GM08714 (cell line): Measurements from ENCODE around the gene MBLAC1.
A peak's percentile ranks its signal among the peaks of the same experiment; 100 is the strongest.

Experiments
- H3K4me3 ChIP-seq: fragments of 200-500 bp; sonication (Bioruptor generic); 2 replicates; pipeline ENCODE4 v1.5.1; 2014; ENCODE audit warnings: mild to moderate bottlenecking, low read length, inconsistent platforms
- ZNF274 ChIP-seq: IDR thresholded peaks from 2 replicates; pipeline ENCODE4 v1.6.1; 2012; ENCODE audit warnings: mild to moderate bottlenecking, low read depth, low read length

Gene MBLAC1

DNA sequence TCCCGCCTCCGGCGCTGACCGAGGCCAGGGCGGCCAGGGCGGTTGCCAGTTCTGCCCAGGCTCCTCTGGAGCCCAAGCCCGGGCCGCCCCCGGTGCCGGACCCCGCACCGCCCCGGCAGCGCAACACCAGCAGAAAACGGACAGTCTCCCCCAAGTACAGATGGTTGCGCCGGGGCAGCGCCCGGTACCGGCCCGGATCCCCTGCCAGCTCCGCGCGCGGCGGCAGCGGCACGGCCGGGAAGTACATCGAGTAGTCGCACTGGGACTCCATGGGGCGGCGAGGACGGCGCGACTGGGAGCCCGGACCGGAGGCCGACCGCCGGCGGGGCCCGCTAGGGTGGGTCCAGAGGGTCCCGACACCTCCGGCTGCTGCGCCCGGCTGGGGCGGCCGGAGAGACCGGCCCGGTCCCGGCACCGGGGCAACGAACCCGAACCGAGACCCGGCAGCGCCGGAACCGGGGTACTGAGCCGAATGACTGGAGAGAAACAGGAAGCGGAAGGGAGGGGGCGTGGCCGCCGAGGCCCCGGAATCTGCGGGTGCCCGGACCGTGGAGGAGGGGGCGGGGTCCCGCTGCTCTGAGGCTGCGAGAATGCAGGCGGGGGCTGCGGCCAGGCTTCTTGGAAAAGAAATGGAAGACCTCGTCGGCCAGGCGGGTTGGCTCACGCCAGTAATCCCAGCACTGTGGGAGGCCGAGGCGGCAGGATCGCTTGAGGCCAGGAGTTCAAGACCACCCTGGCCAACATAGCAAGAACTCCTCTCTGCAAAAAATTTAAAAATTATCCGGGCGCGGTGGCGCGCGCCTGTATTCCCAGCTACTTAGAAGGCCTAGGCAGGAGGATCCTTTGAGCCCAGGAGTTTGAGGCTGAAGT lies 31.7 kb downstream of the MBLAC1 start, which contains the start of gene TRAPPC14:
Gene TRAPPC14, minus strand, starts transcription at position 495 of the 870 bp plus-strand sequence. Its CDS starts 224 bp downstream, at position 271.
- TF ChIP-seq ZNF274 = no peak
- H3K4me3 ChIP-seq = peak within 1 kb of the TSS; percentile 95

DNA sequence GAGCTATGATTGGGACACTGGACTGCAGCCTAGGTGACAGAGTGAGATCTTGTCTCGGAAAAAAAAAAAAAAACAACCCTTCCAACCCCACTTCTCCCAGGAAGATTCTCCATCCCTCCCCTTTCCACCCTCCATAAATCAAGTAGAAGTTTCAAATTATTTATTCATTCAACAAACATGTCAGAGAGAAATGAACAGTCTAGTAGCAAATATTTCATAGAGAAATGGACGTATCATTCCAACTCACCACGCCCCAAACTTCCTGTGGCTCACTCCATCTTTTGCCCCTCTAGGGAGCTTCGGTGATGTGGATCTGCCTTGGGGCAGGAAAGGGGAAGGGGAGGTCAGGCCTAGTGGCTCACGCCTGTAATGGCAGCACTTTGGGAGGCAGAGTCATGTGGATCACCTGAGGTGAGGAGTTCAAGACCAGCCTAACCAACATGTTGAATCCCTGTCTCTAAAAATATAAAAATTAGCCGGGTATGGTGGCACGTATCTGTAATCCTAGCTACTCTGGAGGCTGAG lies 32.4 kb downstream of the MBLAC1 start:
- peak overlapping the region; percentile 95 for H3K4me3 ChIP-seq
- no peak for TF ChIP-seq ZNF274

DNA sequence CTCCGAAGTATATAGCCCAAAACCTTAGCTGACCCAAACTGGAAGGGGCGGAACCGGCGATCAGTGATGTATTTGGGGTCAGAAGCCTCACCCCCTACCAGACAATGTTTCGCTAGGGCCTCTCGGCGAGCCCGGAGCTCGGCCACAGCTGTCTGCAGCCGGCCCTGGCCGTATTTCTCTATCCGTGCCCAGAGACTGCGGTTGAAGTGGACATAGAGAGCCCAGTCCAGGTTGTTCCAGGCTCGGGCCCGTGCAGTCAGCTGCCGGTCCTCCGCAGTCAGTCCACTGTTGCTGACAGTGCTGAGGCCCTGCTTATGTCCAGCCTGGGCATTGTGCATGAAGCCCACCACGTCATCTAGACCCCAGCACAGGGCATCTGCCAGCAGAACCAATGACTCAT lies 33.3 kb downstream of the MBLAC1 start:
- H3K4me3 ChIP-seq = no peak overlapping the region
- TF ChIP-seq ZNF274 = no peak

DNA sequence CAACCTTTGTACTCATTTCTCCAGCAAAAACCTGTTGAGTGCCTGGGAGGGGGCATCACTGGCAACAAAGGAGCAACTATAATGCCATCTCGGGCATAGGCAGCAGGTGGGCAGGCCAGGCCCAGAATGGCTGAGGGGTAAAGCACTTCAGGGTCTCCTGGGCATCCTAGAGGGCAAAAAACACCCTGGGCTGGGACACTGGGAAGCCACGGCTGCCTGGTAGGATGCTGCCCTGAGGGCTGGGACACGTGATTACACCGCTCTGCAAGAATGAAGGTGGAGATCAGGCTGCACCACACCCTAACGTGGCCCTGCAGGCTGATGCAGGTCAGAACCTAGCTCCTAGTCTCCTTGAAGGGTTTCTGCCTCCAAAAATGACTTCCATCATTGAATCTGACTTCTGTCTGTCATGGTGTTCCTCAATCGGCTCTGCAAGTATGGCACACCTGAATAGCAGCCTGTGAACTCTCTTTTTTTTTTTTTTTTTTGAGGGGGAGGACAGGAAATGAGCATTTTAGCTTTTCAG lies 36.3 kb downstream of the MBLAC1 start:
- no peak for TF ChIP-seq ZNF274
- no peak overlapping the region for H3K4me3 ChIP-seq

DNA sequence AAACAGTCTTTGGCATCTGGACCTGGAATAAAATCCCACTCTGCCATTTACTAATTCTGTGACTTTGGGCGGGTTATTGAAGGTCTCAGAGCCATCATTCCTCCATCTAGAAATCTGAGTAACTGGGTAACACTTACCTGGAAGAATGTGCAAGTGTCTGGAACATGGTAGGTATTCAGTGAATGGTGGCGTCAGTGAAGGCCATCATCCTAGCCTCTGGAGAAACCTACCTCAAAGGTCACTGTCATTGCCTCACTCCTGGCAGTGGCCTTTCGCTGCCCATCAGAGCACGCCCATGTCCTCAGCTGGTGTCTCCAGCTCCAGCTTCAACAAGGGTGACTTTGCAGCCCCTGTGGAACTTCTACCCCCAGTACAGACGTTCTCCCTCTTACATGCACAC lies 37.1 kb downstream of the MBLAC1 start:
- TF ChIP-seq ZNF274 = no peak
- H3K4me3 ChIP-seq = no peak overlapping the region

DNA sequence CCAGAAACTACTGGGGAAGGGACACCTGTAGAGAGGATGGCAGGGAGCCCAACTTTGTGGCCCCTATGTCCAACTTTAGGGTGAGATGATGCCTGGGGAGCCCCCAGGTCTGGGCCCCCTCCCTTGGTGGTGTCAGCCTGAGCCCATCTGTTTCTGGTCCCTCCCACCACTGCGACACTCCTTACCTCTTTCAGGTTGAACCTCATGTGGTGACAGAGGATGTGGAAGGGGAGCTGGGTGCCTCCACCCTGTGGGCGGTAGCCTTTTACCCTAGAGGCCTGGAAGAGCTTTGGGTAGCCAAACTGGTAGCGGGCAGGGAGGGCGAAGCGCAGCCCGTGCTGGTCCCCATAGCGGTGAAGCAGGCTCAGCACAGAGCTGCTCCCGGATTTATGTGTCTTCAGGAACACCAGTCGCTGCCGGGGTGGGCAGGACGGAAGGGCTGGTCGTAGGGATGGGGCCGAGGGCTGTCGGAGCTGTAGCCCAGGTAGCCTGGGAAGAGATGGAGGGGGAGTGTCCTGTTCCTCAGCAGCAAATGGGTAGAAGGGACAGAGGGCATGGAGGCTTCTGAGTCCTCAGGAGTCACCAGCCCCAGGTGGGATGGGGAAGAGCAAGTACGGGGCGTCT lies 39.7 kb downstream of the MBLAC1 start:
- H3K4me3 ChIP-seq = no peak overlapping the region
- TF ChIP-seq ZNF274 = no peak

DNA sequence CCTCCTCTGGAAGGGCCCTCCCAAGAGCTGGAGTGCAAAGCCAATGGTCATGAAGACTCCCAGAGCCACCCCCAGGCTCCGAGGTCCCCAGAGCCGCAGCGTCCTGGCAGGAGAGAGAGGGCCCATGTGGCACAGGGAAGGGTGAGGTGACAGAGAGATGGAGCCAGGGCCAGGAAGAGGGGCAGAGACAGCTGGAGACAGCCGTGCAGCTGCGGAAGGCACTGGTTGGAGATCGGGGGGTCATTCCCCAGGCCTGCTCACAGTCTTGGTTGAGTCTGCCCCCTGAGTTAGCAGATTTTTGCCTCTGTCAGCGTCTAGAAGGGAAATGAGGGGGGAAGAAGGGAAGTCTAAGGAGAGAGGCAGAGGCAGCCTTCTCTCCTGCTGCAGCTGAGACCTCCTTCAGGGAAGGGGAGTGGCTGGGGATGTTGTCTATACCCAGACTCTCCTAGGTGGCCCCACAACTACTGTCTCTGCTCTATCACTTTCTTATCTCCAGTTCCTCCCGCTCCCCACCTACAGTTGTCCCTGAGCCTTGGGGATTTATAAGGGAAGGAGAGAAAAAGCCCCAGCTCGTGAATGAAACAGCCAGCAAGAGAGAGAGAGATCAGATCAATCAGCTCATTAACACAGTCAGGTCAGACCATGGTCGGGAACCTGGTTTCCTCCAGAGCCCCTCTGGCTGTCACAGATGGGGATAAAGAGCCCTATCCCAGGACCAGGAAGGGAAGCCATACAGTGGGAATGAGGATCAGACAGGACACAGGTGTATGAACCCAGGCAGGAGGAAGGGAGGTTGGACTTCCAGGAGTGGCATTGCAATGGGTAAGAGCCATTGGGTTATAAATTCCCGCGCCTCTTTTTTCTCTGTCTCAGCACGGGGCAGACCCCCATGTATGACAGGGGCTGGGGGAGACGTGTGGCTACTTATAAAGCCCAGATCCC lies 40.5 kb downstream of the MBLAC1 start:
- H3K4me3 ChIP-seq = no peak overlapping the region; the same call in 1 of the 2 replicates
- TF ChIP-seq ZNF274 = no peak

DNA sequence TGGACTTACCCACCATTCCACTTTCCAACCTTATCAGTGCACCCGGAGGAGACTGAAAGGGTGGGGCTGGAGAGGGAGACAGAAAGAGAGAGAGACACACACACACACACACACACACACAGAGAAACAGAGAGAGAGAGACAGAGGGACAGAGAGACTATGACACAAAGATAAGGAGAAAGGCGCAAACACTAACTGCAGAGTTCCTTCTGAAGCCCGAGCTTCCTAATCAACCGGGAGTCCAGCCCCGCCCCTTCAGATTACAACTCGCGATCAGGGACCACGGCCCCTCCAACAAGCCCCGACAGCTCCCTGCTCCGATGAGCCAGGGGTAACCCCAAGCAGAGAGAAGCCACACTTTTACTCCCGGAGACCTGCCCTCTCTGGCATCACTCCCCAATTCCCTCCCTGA lies 41.2 kb downstream of the MBLAC1 start:
- no peak for TF ChIP-seq ZNF274
- peak overlapping the region; percentile 32; the same call in 1 of the 2 replicates for H3K4me3 ChIP-seq

DNA sequence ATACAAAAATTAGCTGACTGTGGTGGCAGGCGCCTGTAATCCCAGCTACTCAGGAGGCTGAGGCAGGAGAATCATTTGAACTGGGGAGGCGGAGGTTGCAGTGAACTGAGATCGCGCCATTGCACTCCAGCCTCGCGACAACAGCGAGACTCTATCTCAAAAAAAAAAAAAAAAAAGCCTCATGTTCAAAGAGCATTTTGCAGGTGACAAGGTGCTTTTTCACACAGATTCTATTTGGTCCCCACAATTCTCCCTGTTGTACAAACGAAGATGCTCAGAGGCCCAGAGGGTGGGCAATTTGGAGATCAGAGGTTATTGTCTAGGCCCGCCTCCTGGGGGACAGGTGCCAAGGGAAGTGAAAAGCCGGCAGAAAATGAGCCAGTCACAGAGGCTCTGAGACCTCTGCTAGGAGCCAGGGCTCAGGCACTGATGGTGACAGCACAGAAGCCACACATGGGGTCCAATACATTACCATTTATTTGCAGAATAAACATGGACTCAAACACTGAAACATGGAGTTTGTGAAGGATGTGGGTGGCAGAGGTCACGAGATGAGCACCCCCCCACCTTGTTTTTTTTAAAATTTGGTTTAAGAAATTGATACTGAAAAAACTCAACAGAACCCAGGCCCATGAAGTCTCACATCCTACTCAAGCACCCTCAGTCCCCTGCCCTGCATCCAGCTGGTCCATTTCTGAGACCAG lies 42.5 kb downstream of the MBLAC1 start:
- no peak for TF ChIP-seq ZNF274
- no peak overlapping the region for H3K4me3 ChIP-seq

DNA sequence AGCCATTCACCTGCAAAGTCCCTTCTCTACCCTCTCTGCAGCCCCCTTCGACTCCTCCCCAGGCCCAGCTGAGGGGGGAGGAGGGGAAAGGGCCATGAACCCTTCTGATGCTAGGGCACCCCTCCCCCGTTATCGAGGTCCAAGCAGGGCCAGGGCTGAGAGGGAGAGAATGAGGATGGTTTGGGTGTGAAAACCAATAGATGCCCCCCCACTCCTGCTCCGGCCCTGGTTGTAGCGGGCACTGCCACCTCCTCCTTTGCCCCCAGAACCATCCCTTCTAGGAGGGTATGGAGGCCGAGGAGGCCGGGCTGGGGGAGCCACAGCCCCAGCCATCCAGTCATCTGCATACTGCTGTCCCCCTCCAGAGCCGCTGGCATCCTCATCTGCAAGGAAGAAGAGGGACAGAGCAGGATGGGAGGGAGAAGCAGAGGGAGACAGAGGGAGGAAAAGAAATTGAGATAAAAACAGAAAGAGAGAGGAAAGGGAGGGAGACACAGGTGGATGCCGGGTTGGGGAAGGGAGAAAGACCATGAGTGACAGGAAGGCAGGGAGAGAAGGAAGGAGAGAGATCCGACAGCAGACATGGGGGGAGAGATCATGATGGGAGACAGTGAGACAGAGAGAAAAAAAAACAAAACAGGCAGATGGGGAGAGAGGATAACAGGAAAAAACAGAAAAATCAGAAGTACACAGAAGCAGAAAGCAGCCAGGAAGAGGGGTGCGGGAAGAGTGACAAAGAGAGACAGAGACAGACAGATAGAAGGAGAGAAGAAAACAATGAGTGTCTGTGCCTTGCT lies 43.5 kb downstream of the MBLAC1 start:
- TF ChIP-seq ZNF274 = no peak
- H3K4me3 ChIP-seq = no peak overlapping the region

DNA sequence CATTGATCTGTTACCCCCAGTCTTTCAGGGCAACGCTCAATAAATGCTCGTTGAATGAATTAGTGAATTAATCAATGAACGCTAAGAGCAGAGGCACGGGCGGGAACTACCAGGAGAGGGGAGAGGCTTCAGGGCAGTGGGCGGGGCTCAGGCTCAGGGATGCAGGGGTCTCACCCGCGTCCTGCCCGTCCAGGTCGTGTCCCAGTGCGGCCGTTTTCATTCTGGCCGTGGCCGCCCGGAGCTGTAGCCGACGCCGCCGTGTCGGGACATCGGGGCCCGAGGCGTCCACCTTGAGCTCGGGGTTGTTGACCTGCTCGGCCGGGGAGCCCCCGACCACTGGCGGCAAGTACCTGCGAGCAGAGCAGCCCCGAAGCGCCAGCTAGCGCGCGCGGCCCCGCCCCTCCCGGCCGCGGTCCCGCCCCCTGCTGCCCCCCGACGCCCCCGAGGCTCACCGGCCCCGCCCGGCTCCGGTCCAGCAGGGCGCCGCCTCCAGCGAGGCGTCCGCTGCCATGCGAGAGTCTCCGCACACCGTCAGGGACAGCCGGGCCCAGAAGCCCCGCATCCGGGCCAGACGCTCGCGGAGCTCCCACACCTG lies 44.4 kb downstream of the MBLAC1 start:
- H3K4me3 ChIP-seq = peak overlapping the region; percentile 7; the same call in 1 of the 2 replicates

DNA sequence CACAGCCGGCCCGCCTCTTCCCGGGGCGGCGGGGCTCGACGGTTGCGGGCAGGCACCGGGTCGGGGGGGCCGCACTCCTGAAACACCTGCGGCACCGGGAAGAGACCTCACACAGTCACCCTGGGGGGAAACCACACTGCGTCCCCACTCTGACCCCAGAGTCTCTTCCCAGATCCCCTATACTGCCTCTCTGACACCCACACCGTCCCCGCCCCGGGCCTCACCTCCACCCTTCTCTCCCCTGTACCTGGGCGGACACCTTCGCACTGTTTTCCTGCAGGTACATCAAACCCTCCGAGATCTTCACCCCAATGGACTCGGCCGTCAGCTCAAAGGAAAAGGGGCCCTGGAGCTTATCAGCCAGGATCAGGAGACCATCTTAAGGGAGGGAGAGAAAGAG lies 45.1 kb downstream of the MBLAC1 start:
- H3K4me3 ChIP-seq = no peak overlapping the region
- TF ChIP-seq ZNF274 = no peak

More for the DNA sequence above, 44.4 kb downstream of the MBLAC1 start:
- TF ChIP-seq ZNF274 = no peak
